Natural killer cell treated with Interleukin-12 subunit alpha and Interleukin-12 subunit beta and Interleukin-15 and Interleukin-18, amount 100 ng/mL, for 72 hours (primary cell): ENCODE data around the gene KCTD16. TPM values are rescaled to one million over a fixed set of nuclear protein-coding genes. Genes with fewer than 3 reads are reported as not detected.

Experiments used
- ATAC-seq, 2 donors: fragments of 150-1000 bp; cut with Tn5 transposase in 1 of 2; sonication (Bioruptor Pico), chemical (Tn5 transposase) in 1 of 2; 2 replicates each; pipeline ENCODE4 v1.10.0; 2021
- DNase-seq: peaks from one replicate; pipeline ENCODE4 v3.0.0; 2022; ENCODE audit warnings: low spot score
- H3K27ac Mint-ChIP-seq, 2 donors: 1 replicate in 1 of 2; 2 replicates in 1 of 2; pipeline ENCODE4 v1.8.0; 2022; ENCODE audit warnings: mixed read lengths in 2 of 2, mild to moderate bottlenecking in 1 of 2, moderate library complexity in 1 of 2
- H3K27me3 Mint-ChIP-seq, 2 donors: 1 replicate in 1 of 2; 2 replicates in 1 of 2; pipeline ENCODE4 v1.8.0; 2022; ENCODE audit warnings: mixed read lengths in 2 of 2
- H3K36me3 Mint-ChIP-seq: one replicate; pipeline ENCODE4 v1.8.0; 2022; ENCODE audit warnings: mixed read lengths
- H3K4me1 Mint-ChIP-seq, 2 donors: 1 replicate in 1 of 2; 2 replicates in 1 of 2; pipeline ENCODE4 v1.8.0; 2022; ENCODE audit warnings: low read depth in 2 of 2, mixed read lengths in 2 of 2, mild to moderate bottlenecking in 1 of 2
- H3K4me3 Mint-ChIP-seq: one replicate; pipeline ENCODE4 v1.8.0; 2022; ENCODE audit warnings: mixed read lengths
- H3K9me3 Mint-ChIP-seq: 2 replicates; pipeline ENCODE4 v1.8.0; 2022; ENCODE audit warnings: mixed read lengths
- total RNA-seq, 2 donors: library from RNA; stranded (reverse); gene quantifications; one replicate each; pipeline ENCODE4 v1.2.3, GENCODE V29; 2022

The KCTD16 gene
- not detected for total RNA-seq

GRCh38 chr5:144170276-144171024 lies at the start of gene KCTD16, which contains the start of gene YIPF5:
Gene KCTD16 (plus strand): TSS chr5:144170873.
Gene YIPF5 (minus strand): TSS chr5:144170659. CDS start chr5:144169955, 704 bp downstream.
- H3K36me3 Mint-ChIP-seq = peaks cover 24% of the 10 kb centered on the region
- H3K9me3 Mint-ChIP-seq = peaks cover 4% of the 10 kb centered on the region
- peak within 1 kb of the TSS; percentile 92 to 99 for H3K27ac Mint-ChIP-seq
- H3K4me1 Mint-ChIP-seq = peaks cover 26 to 43% of the 10 kb centered on the region in 2 donors
- H3K4me3 Mint-ChIP-seq = peak within 1 kb of the TSS; percentile 99
- peaks cover 7 to 15% of the 10 kb centered on the region in 2 donors for H3K27me3 Mint-ChIP-seq
- DNase-seq (peak; percentile 98), ATAC-seq (peak; percentile 99)

GRCh38 chr5:144121577-144121976 lies 49.1 kb upstream of the KCTD16 start:
- no peak overlapping the region for H3K4me3 Mint-ChIP-seq
- peaks cover 11 to 20% of the 10 kb centered on the region in 2 donors for H3K27me3 Mint-ChIP-seq

GRCh38 chr5:144122081-144122480 lies 48.6 kb upstream of the KCTD16 start:
- H3K36me3 Mint-ChIP-seq = no peaks in the 10 kb centered on the region
- peaks cover 11 to 18% of the 10 kb centered on the region in 2 donors for H3K27me3 Mint-ChIP-seq
- no peaks in the 10 kb centered on the region for H3K9me3 Mint-ChIP-seq

More at GRCh38 chr5:144121577-144121976, 49.1 kb upstream of the KCTD16 start:
- DNase-seq = no peak
- Mint-ChIP-seq H3K27ac (no peak overlapping the region), H3K36me3 (no peaks in the 10 kb centered on the region), H3K9me3 (no peaks in the 10 kb centered on the region), H3K4me1 (no peaks in the 10 kb centered on the region)
- no peak for ATAC-seq

GRCh38 chr5:144122641-144123040 lies 48.0 kb upstream of the KCTD16 start:
- peaks cover 11 to 15% of the 10 kb centered on the region in 2 donors for H3K27me3 Mint-ChIP-seq
- no peaks in the 10 kb centered on the region for H3K4me1 Mint-ChIP-seq
- no peaks in the 10 kb centered on the region for H3K9me3 Mint-ChIP-seq
- no peak overlapping the region for H3K4me3 Mint-ChIP-seq
- DNase-seq (no peak), ATAC-seq (no peak)
- H3K27ac Mint-ChIP-seq = no peak overlapping the region
- no peaks in the 10 kb centered on the region for H3K36me3 Mint-ChIP-seq

More at GRCh38 chr5:144122081-144122480, 48.6 kb upstream of the KCTD16 start:
- DNase-seq = no peak
- Mint-ChIP-seq H3K4me1 (no peaks in the 10 kb centered on the region), H3K4me3 (no peak overlapping the region), H3K27ac (no peak overlapping the region)
- no peak for ATAC-seq

- Mint-ChIP-seq H3K9me3 (no peaks in the 10 kb centered on the region), H3K36me3 (no peaks in the 10 kb centered on the region), H3K27me3 (peaks cover 8 to 21% of the 10 kb centered on the region in 2 donors), H3K4me1 (no peaks in the 10 kb centered on the region), H3K4me3 (no peak overlapping the region), H3K27ac (no peak overlapping the region)
- DNase-seq = no peak
- ATAC-seq = no peak
Measured at GRCh38 chr5:144125163-144125726, 45.4 kb upstream of the KCTD16 start.

- no peak for DNase-seq
- Mint-ChIP-seq H3K9me3 (no peaks in the 10 kb centered on the region), H3K27ac (no peak overlapping the region), H3K36me3 (no peaks in the 10 kb centered on the region), H3K27me3 (peaks cover 5 to 17% of the 10 kb centered on the region in 2 donors), H3K4me1 (no peaks in the 10 kb centered on the region), H3K4me3 (no peak overlapping the region)
- no peak for ATAC-seq
Measured at GRCh38 chr5:144126707-144127106, 44.0 kb upstream of the KCTD16 start.

- ATAC-seq (no peak), DNase-seq (no peak)
- Mint-ChIP-seq H3K36me3 (no peaks in the 10 kb centered on the region), H3K9me3 (no peaks in the 10 kb centered on the region), H3K4me1 (no peaks in the 10 kb centered on the region), H3K4me3 (no peak overlapping the region), H3K27me3 (peaks cover 7 to 18% of the 10 kb centered on the region in 2 donors), H3K27ac (no peak overlapping the region)
Measured at GRCh38 chr5:144128844-144129243, 41.8 kb upstream of the KCTD16 start.

- Mint-ChIP-seq H3K4me1 (no peaks in the 10 kb centered on the region), H3K36me3 (no peaks in the 10 kb centered on the region), H3K9me3 (no peaks in the 10 kb centered on the region), H3K27me3 (peaks cover 10 to 16% of the 10 kb centered on the region in 2 donors), H3K27ac (no peak overlapping the region), H3K4me3 (no peak overlapping the region)
- DNase-seq (no peak), ATAC-seq (no peak)
Measured at GRCh38 chr5:144130306-144130705, 40.4 kb upstream of the KCTD16 start.

GRCh38 chr5:144131261-144131660 lies 39.4 kb upstream of the KCTD16 start:
- ATAC-seq (no peak), DNase-seq (no peak)
- Mint-ChIP-seq H3K9me3 (no peaks in the 10 kb centered on the region), H3K4me3 (no peak overlapping the region), H3K4me1 (no peaks in the 10 kb centered on the region), H3K27ac (no peak overlapping the region), H3K27me3 (peaks cover 16 to 26% of the 10 kb centered on the region in 2 donors), H3K36me3 (no peaks in the 10 kb centered on the region)

GRCh38 chr5:144133050-144133633 lies 37.5 kb upstream of the KCTD16 start:
- H3K36me3 Mint-ChIP-seq = no peaks in the 10 kb centered on the region
- no peak overlapping the region for H3K4me3 Mint-ChIP-seq
- peaks cover 22 to 36% of the 10 kb centered on the region in 2 donors for H3K27me3 Mint-ChIP-seq
- ATAC-seq (no peak), DNase-seq (no peak)
- no peaks in the 10 kb centered on the region for H3K4me1 Mint-ChIP-seq
- H3K27ac Mint-ChIP-seq = no peak overlapping the region
- no peaks in the 10 kb centered on the region for H3K9me3 Mint-ChIP-seq

- no peaks in the 10 kb centered on the region for H3K4me1 Mint-ChIP-seq
- H3K27ac Mint-ChIP-seq = no peak overlapping the region
- DNase-seq (no peak), ATAC-seq (no peak)
- no peak overlapping the region for H3K4me3 Mint-ChIP-seq
- no peaks in the 10 kb centered on the region for H3K9me3 Mint-ChIP-seq
- H3K36me3 Mint-ChIP-seq = no peaks in the 10 kb centered on the region
- peaks cover 28 to 45% of the 10 kb centered on the region in 2 donors for H3K27me3 Mint-ChIP-seq
Measured at GRCh38 chr5:144134194-144134826, 36.4 kb upstream of the KCTD16 start.

- no peak overlapping the region for H3K4me3 Mint-ChIP-seq
- DNase-seq = no peak
- peaks cover 25 to 48% of the 10 kb centered on the region in 2 donors for H3K27me3 Mint-ChIP-seq
- ATAC-seq = no peak
- H3K4me1 Mint-ChIP-seq = no peaks in the 10 kb centered on the region
- no peaks in the 10 kb centered on the region for H3K9me3 Mint-ChIP-seq
- H3K27ac Mint-ChIP-seq = no peak overlapping the region
- H3K36me3 Mint-ChIP-seq = no peaks in the 10 kb centered on the region
Measured at GRCh38 chr5:144135113-144135762, 35.4 kb upstream of the KCTD16 start.

- no peaks in the 10 kb centered on the region for H3K36me3 Mint-ChIP-seq
- H3K4me3 Mint-ChIP-seq = no peak overlapping the region
- no peak for DNase-seq
- no peak for ATAC-seq
- peaks cover 29 to 49% of the 10 kb centered on the region in 2 donors for H3K27me3 Mint-ChIP-seq
- peaks cover 0 to 3% of the 10 kb centered on the region in 2 donors for H3K4me1 Mint-ChIP-seq
- H3K27ac Mint-ChIP-seq = no peak overlapping the region
- H3K9me3 Mint-ChIP-seq = no peaks in the 10 kb centered on the region
Measured at GRCh38 chr5:144139586-144139985, 31.1 kb upstream of the KCTD16 start.
